ENCODE measurements around the gene NPM1. TPM values are rescaled to one million over a fixed set of nuclear protein-coding genes. Genes with fewer than 3 reads are reported as not detected.
"Not testable (repeated sequence)": the region's sequence is repeated elsewhere in the genome, so short reads cannot be mapped to it uniquely, and the experiment has no call there.

The NPM1 gene
- total RNA-seq, 1 experiment from 2014 or later: 2,693 TPM

DNA sequence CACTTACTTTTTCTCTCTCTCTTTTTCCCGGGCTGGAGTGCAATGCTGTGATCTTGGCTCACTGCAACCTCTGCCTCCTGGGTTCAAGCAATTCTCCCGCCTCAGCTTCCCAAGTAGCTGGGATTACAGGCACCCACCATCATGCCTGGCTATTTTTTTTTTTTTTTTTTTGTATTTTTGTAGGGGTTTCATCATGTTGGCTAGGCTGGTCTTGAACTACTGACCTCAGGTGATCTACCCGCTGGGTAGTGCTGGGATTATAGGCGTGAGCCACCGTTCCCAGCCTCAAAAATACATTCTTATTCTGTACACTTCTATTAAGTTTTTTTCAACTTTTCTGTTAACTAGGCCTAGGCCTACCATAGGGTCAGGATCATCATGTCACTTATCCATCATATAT is 26.3 kb downstream of the NPM1 start:
- Histone ChIP-seq H3K79me2 (ENCODE audit: insufficient read depth, low read length) (peaks cover 60% of the 10 kb centered on the region), H4K20me1 (ENCODE audit: insufficient read depth) (peaks cover 57% of the 10 kb centered on the region), H3K36me3 (ENCODE audit: control insufficient read depth in 1 of 2, insufficient read depth in 2 of 2, low read length in 2 of 2) (peaks cover 37 to 38% of the 10 kb centered on the region in 2 experiments), H3K4me1 (ENCODE audit: control insufficient read depth in 1 of 2, insufficient read depth in 2 of 2, low read length in 2 of 2) (peaks cover 0 to 52% of the 10 kb centered on the region in 2 experiments; a peak in 3 of 4 replicates)
- H3K9me3 ChIP-seq (ENCODE audit: control insufficient read depth in 1 of 2, insufficient read depth in 1 of 2, low read depth in 1 of 2, low read length in 2 of 2); H2AFZ ChIP-seq (ENCODE audit: low read depth, low read length, poor library complexity, severe bottlenecking); POLR2A ChIA-PET; H3K9ac ChIP-seq (ENCODE audit: low read length); H3K27ac ChIP-seq (ENCODE audit: low read depth, low read length); BruUV-seq (replicated peaks); H3K4me3 ChIP-seq (replicated peaks in 1 of 2; ENCODE audit: low read depth in 1 of 2, low read length in 2 of 2); ATAC-seq; H3K27me3 ChIP-seq (ENCODE audit: insufficient read depth, low read length); H3K4me2 ChIP-seq (ENCODE audit: low read length); DNase-seq (ENCODE audit: low read depth, low spot score); intact Hi-C loops (cut with micrococcal nuclease); CTCF ChIA-PET; H3K9me2 ChIP-seq (ENCODE audit: insufficient read depth): not testable (repeated sequence)
- RAD21 ChIA-PET (ENCODE audit: low non-redundant PET in 1 of 2, low total read pairs in 2 of 2, uncharacterized antibody in 2 of 2, unreplicated experiment in 2 of 2): interaction anchor here in 1 of 2 experiments (0.7 kb wide), 1 partner anchor 49 kb away, joined by 3 read pairs; no protein-coding TSS in a partner anchor

DNA sequence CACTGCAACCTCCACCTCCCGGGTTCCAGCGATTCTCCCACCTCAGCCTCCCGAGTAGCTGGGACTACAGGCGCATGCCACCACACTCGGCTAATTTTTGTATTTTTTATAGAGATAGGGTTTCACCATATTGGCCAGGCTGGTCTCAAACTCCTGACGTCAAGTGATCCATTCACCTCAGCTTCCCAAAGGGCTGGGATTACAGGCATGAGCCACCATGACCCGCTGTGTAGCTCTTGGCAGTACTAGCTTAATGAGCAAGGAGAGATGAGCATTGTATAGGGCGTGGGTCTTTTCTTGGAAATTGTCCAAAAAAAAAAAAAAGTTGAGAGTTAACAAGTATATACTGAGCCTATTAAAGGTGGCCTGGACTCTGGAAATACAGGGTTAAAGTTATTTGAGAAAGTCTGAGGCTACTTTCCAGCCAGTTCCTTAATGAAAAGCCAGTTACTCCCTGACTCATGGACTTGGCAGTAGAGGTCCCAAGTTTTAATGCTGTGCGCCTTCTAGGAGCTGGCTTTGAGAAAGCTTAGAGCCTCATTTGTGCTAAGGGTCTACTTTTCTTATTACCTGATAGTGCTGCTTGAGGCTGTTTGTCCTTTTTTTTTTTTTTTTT is 27.6 kb downstream of the NPM1 start:
- H3K4me1 ChIP-seq (ENCODE audit: control insufficient read depth in 1 of 2, insufficient read depth in 2 of 2, low read length in 2 of 2): peaks cover 0 to 55% of the 10 kb centered on the region in 2 experiments; a peak in 3 of 4 replicates
- no peak for ATAC-seq
- no peak overlapping the region for H3K27ac ChIP-seq (ENCODE audit: low read depth, low read length)
- POLR2A ChIA-PET: interaction anchor here (0.8 kb wide), 1 partner anchor 16 kb away, joined by 3 read pairs; no protein-coding TSS in a partner anchor
- TF ChIP-seq SP1 (IDR thresholded peaks at IDR 0.05; ENCODE audit: low read depth): no peak
- peak; percentile 9; the same call in 1 of the 2 replicates for TF ChIP-seq POLR2AphosphoS5 (IDR thresholded peaks at IDR 0.05; ENCODE audit: low read depth, low read length)
- TF ChIP-seq CEBPB (IDR thresholded peaks at IDR 0.05; ENCODE audit: low read depth): no peak
- no peak for TF ChIP-seq SIN3A (IDR thresholded peaks at IDR 0.05; ENCODE audit: low read depth)
- RAD21 ChIA-PET (ENCODE audit: low non-redundant PET in 1 of 2, low total read pairs in 2 of 2, uncharacterized antibody in 2 of 2, unreplicated experiment in 2 of 2): no interaction called here
- no peaks in the 10 kb centered on the region for H3K27me3 ChIP-seq (ENCODE audit: insufficient read depth, low read length)
- intact Hi-C loops (cut with micrococcal nuclease): no loop called here
- H3K4me2 ChIP-seq (ENCODE audit: low read length): no peak overlapping the region
- H2AFZ ChIP-seq (ENCODE audit: low read depth, low read length, poor library complexity, severe bottlenecking): no peak overlapping the region
- H3K9me2 ChIP-seq (ENCODE audit: insufficient read depth): no peaks in the 10 kb centered on the region
- DNase-seq (ENCODE audit: low read depth, low spot score): no peak
- H3K36me3 ChIP-seq (ENCODE audit: control insufficient read depth in 1 of 2, insufficient read depth in 2 of 2, low read length in 2 of 2): peaks cover 25 to 27% of the 10 kb centered on the region in 2 experiments
- H3K9ac ChIP-seq (ENCODE audit: low read length): no peak overlapping the region
- H4K20me1 ChIP-seq (ENCODE audit: insufficient read depth): peaks cover 47% of the 10 kb centered on the region
- no peaks in the 10 kb centered on the region for H3K9me3 ChIP-seq (ENCODE audit: control insufficient read depth in 1 of 2, insufficient read depth in 1 of 2, low read depth in 1 of 2, low read length in 2 of 2)
- CTCF ChIA-PET: interaction anchor here (0.9 kb wide), 1 partner anchor 10 kb away, joined by 4 read pairs; no protein-coding TSS in a partner anchor
- H3K79me2 ChIP-seq (ENCODE audit: insufficient read depth, low read length): peaks cover 47% of the 10 kb centered on the region
- no TSS peak for BruUV-seq (replicated peaks)
- H3K4me3 ChIP-seq (replicated peaks in 1 of 2; ENCODE audit: low read depth in 1 of 2, low read length in 2 of 2): no peak overlapping the region
